IMR-90 (cell line): ENCODE data around the gene LZTS3. TPM values are rescaled to one million over a fixed set of nuclear protein-coding genes. Genes with fewer than 3 reads are reported as not detected.

Experiments used
- ATAC-seq: fragments of 200-7000 bp; cut with Tn5 transposase; 2 replicates; pipeline ENCODE4 v1.9.1; 2020; ENCODE audit warnings: low read depth, mild to moderate bottlenecking, moderate library complexity
- BruUV-seq: library from RNA; stranded (reverse); fragments of 400-500 nt; replicated peaks from 2 replicates; lab custom pipeline; 2021; lab: Mats Ljungman, UMichigan
- CTCF ChIA-PET: fragments of 300-600 bp; formaldehyde crosslinking; extraction: SDS; loops from one replicate; lab custom pipeline; 2021; ENCODE audit warnings: antibody characterized with exemption; lab: Yijun Ruan, JAX
- POLR2A ChIA-PET: fragments of 300-600 bp; sonication (Branson Sonifier 250); formaldehyde crosslinking; loops from one replicate; lab custom pipeline; 2022; ENCODE audit warnings: antibody characterized with exemption; ENCODE audit not compliant: unreplicated experiment; lab: Charles Lee
- DNase-seq: peaks from one replicate; pipeline ENCODE4 v3.0.0; 2013
- H2AFZ ChIP-seq: replicated peaks from 2 replicates; pipeline ENCODE3; 2013; ENCODE audit warnings: low read length, mild to moderate bottlenecking; ENCODE audit not compliant: poor library complexity
- H2AK5ac ChIP-seq: 2 replicates; pipeline ENCODE4 v1.6.1; 2013; ENCODE audit warnings: low read depth, low read length, inconsistent platforms
- H2AK9ac ChIP-seq: replicated peaks from 2 replicates; pipeline ENCODE3; 2013; ENCODE audit warnings: mild to moderate bottlenecking, low read depth, low read length, moderate library complexity; ENCODE audit not compliant: poor library complexity
- H2BK120ac ChIP-seq: 2 replicates; pipeline ENCODE4 v1.6.1; 2013; ENCODE audit warnings: low read depth, low read length, inconsistent platforms
- H2BK15ac ChIP-seq: 3 replicates; pipeline ENCODE4 v1.6.1; 2013; ENCODE audit warnings: low read depth, low read length, inconsistent platforms
- H2BK20ac ChIP-seq: 2 replicates; pipeline ENCODE4 v1.6.1; 2013; ENCODE audit warnings: low read depth, mild to moderate bottlenecking, inconsistent platforms, low read length, moderate library complexity
- H2BK5ac ChIP-seq: 2 replicates; pipeline ENCODE4 v1.6.1; 2013; ENCODE audit warnings: mild to moderate bottlenecking, low read depth, low read length, inconsistent platforms; ENCODE audit not compliant: poor library complexity, severe bottlenecking
- H3K14ac ChIP-seq: replicated peaks from 2 replicates; pipeline ENCODE4 v1.6.1; 2013; ENCODE audit warnings: low read depth, low read length, inconsistent platforms
- H3K18ac ChIP-seq: 2 replicates; pipeline ENCODE4 v1.6.1; 2013; ENCODE audit warnings: low read depth, low read length, control low read depth
- H3K23ac ChIP-seq: 2 replicates; pipeline ENCODE4 v1.6.1; 2013; ENCODE audit warnings: low read depth, low read length, inconsistent platforms
- H3K27ac ChIP-seq: 2 replicates; pipeline ENCODE4 v1.5.1; 2013; ENCODE audit warnings: mild to moderate bottlenecking, control low read depth, low read length; ENCODE audit not compliant: insufficient read depth
- H3K27me3 ChIP-seq: 2 replicates; pipeline ENCODE4 v1.6.1; 2013; ENCODE audit warnings: low read length; ENCODE audit not compliant: control insufficient read depth, insufficient read depth
- H3K36me3 ChIP-seq: 2 replicates; pipeline ENCODE4 v1.6.1; 2013; ENCODE audit warnings: low read length, mixed read lengths; ENCODE audit not compliant: control insufficient read depth, insufficient read depth
- H3K4ac ChIP-seq: 2 replicates; pipeline ENCODE4 v1.6.1; 2013; ENCODE audit warnings: low read depth, low read length, inconsistent platforms
- H3K4me1 ChIP-seq: 2 replicates; pipeline ENCODE4 v1.6.1; 2013; ENCODE audit warnings: low read length, mixed read lengths; ENCODE audit not compliant: control insufficient read depth, insufficient read depth
- H3K4me2 ChIP-seq: 2 replicates; pipeline ENCODE4 v1.6.1; 2013; ENCODE audit warnings: low read depth, mild to moderate bottlenecking, control low read depth, low read length, moderate library complexity
- H3K4me3 ChIP-seq: 2 replicates; pipeline ENCODE4 v1.5.1; 2013; ENCODE audit warnings: low read depth, mild to moderate bottlenecking, control low read depth, low read length, moderate library complexity; ENCODE audit not compliant: insufficient read depth
- H3K56ac ChIP-seq: 2 replicates; pipeline ENCODE4 v1.6.1; 2013; ENCODE audit warnings: low read length, inconsistent platforms; ENCODE audit not compliant: insufficient read depth; ENCODE audit errors: extremely low read depth
- H3K79me1 ChIP-seq, 2 experiments: 2 replicates each; pipeline ENCODE4 v1.6.1; 2013; ENCODE audit warnings: low read length in 2 of 2, inconsistent platforms in 1 of 2, low read depth in 1 of 2
- H3K9ac ChIP-seq: 2 replicates; pipeline ENCODE4 v1.6.1; 2013; ENCODE audit warnings: low read depth, low read length, control low read depth
- H3K9me1 ChIP-seq: 2 replicates; pipeline ENCODE4 v1.6.1; 2013; ENCODE audit warnings: low read length, inconsistent platforms; ENCODE audit not compliant: insufficient read depth
- H3K9me3 ChIP-seq: 2 replicates; pipeline ENCODE4 v1.6.1; 2013; ENCODE audit warnings: low read length; ENCODE audit not compliant: control insufficient read depth, insufficient read depth
- H4K20me1 ChIP-seq: 2 replicates; pipeline ENCODE4 v1.6.1; 2013; ENCODE audit warnings: low read length, inconsistent platforms; ENCODE audit not compliant: insufficient read depth
- H4K5ac ChIP-seq: 2 replicates; pipeline ENCODE4 v1.6.1; 2013; ENCODE audit warnings: mild to moderate bottlenecking, low read depth, low read length, control low read depth
- H4K8ac ChIP-seq, 2 experiments: 2 replicates each; pipeline ENCODE4 v1.6.1; 2013; ENCODE audit warnings: low read depth in 2 of 2, low read length in 2 of 2, control low read depth in 1 of 2, inconsistent platforms in 1 of 2
- H4K91ac ChIP-seq: 2 replicates; pipeline ENCODE4 v1.6.1; 2013; ENCODE audit warnings: low read depth, low read length, inconsistent platforms; ENCODE audit not compliant: insufficient read depth
- BHLHE40 ChIP-seq: fragments of 150-350 bp; IDR thresholded peaks from 2 replicates; pipeline ENCODE4 v1.6.1; 2016; ENCODE audit warnings: mild to moderate bottlenecking, low read depth, low read length
- FOS ChIP-seq: fragments of 150-350 bp; IDR thresholded peaks from 2 replicates; pipeline ENCODE4 v1.6.1; 2016; ENCODE audit warnings: low read depth, low read length
- MAFK ChIP-seq: IDR thresholded peaks from 2 replicates; pipeline ENCODE4 v1.6.1; 2012; ENCODE audit warnings: low read depth, low read length, improper control_type of control experiment
- MAZ ChIP-seq: IDR thresholded peaks from 2 replicates; pipeline ENCODE4 v1.6.1; 2012; ENCODE audit warnings: low read depth, mild to moderate bottlenecking, low read length, improper control_type of control experiment, moderate library complexity, borderline replicate concordance
- MXI1 ChIP-seq: IDR thresholded peaks from 2 replicates; pipeline ENCODE4 v1.6.1; 2012; ENCODE audit warnings: low read depth, mild to moderate bottlenecking, low read length, moderate library complexity, borderline replicate concordance
- NFE2L2 ChIP-seq: fragments of 150-350 bp; IDR thresholded peaks from 2 replicates; pipeline ENCODE4 v1.6.1; 2016; ENCODE audit warnings: low read depth, mild to moderate bottlenecking, low read length
- POLR2A ChIP-seq: IDR thresholded peaks from 2 replicates; pipeline ENCODE4 v1.6.1; 2012; ENCODE audit warnings: mild to moderate bottlenecking, low read depth, low read length
- RAD21 ChIP-seq: IDR thresholded peaks from 2 replicates; pipeline ENCODE4 v1.6.1; 2012; ENCODE audit warnings: low read length, improper control_type of control experiment
- RCOR1 ChIP-seq: IDR thresholded peaks from 2 replicates; pipeline ENCODE4 v1.6.1; 2012; ENCODE audit warnings: mild to moderate bottlenecking, low read length, improper control_type of control experiment; ENCODE audit not compliant: insufficient replicate concordance
- RFX5 ChIP-seq: IDR thresholded peaks from 2 replicates; pipeline ENCODE4 v1.8.0; 2012; ENCODE audit warnings: low read depth, mild to moderate bottlenecking, low read length, moderate library complexity
- WGBS, 2 experiments: methylation state at CpG; one replicate each; pipeline versions ENCODE4 v1.1.5 to v1.1.7; 2013; ENCODE audit warnings: missing lambda C conversion rate in 2 of 2; ENCODE audit not compliant: insufficient read length in 1 of 2; ENCODE audit errors: extremely low coverage in 2 of 2; 5-methylcytosine and 5-hydroxymethylcytosine counted together
- dilution Hi-C: fragments of 300-500 bp; cut with HindIII; formaldehyde crosslinking; loops from one replicate; pipeline ENCODE4 v1.14.3; 2018; ENCODE audit warnings: low sequenced_read_pairs; ENCODE audit not compliant: unreplicated experiment
- in situ Hi-C: fragments of 300-500 bp; cut with MboI; formaldehyde crosslinking; loops from 3 replicates; pipeline ENCODE4 v1.14.3; 2019; ENCODE audit warnings: low sequenced_read_pairs, inconsistent platforms, mixed read lengths
- intact Hi-C: fragments of 100-400 bp; cut with micrococcal nuclease; formaldehyde crosslinking; loops from 2 replicates; pipeline ENCODE4 v1.10.0; 2022
- polyA plus RNA-seq, 3 experiments: library from polyadenylated mRNA; depleted of rRNA; stranded (reverse); fragments of >200 nt; gene quantifications; 2 replicates each; pipeline ENCODE4 v1.2.3, GENCODE V29; 2012; ENCODE audit warnings: low replicate concordance in 1 of 3
- total RNA-seq: library from RNA; depleted of rRNA; stranded (reverse); fragments of >200 nt; gene quantifications from 2 replicates; pipeline ENCODE4 v1.2.3, GENCODE V29; 2012
- TF ChIP-seq, protein P1 (sequence below): fragments of 150-350 bp; IDR thresholded peaks from 2 replicates; pipeline ENCODE4 v1.6.1; 2016; ENCODE audit warnings: low read depth, mild to moderate bottlenecking, low read length, moderate library complexity, borderline replicate concordance

The LZTS3 gene
- total and polyA plus RNA-seq, 2 of the 4 experiments (the other 2 are of a cell fraction) = 1.4 to 3.2 TPM

DNA sequence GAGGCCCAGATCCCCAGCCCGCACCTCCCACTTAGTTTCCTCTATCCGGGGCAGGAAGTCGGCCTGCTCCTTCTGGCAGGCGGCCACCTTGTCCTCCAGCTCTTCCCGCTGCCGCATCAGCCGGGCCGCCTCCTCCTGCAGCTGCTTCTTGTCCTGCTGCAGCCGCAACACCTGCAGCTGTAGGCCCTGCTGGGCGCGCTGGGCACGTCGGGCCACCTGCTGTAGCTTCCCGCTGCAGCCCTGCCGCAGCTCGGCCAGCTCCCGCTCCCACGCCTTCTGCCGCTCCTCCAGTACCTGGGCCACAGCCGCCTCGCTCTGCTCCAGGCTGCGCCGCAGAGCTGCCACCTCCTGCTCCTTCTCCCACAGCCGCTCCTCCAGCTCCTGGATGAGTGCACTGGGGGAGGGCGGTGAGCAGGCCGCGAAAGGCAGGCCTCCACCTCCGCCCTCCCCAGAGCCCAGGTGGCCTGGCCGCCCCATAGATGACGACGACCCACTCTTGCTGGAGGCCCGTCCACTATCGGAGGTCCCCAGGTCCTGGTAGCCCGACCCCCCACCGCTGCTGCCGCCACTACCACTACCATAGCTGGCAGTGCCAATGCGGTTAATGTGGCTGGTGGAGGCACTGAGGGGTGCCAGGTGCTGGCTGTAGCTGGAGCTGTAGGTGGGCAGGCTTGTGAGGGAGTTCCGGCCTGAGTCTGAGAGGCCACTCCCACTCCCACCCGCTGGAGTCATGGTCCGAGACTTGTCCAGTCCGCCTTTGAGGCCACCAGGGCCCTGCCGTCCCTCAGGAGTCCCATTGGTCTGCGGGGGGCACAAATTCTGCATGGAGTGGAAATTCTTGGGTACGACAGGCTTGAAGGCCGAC lies 7.6 kb downstream of the LZTS3 start:
- ATAC-seq (peak; percentile 54; the same call in 1 of the 2 replicates), DNase-seq (peak; percentile 63)
- TF ChIP-seq MAFK = no peak
- TF ChIP-seq RFX5 = no peak
- TF ChIP-seq MAZ = no peak
- no peak for TF ChIP-seq FOS
- TF ChIP-seq MXI1 = no peak
- no peak for TF ChIP-seq RCOR1
- TF ChIP-seq BHLHE40 = no peak
- TF ChIP-seq, protein P1, sequence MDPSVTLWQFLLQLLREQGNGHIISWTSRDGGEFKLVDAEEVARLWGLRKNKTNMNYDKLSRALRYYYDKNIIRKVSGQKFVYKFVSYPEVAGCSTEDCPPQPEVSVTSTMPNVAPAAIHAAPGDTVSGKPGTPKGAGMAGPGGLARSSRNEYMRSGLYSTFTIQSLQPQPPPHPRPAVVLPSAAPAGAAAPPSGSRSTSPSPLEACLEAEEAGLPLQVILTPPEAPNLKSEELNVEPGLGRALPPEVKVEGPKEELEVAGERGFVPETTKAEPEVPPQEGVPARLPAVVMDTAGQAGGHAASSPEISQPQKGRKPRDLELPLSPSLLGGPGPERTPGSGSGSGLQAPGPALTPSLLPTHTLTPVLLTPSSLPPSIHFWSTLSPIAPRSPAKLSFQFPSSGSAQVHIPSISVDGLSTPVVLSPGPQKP = no peak
- no peak for TF ChIP-seq RAD21
- no peak for TF ChIP-seq POLR2A
- no peak for TF ChIP-seq NFE2L2
- in situ Hi-C loops = no loop called here
- Histone ChIP-seq H3K56ac (no peak overlapping the region), H2AK5ac (no peak overlapping the region), H2BK15ac (no peak overlapping the region), H2BK120ac (no peak overlapping the region), H3K4me3 (no peak overlapping the region), H3K36me3 (no peaks in the 10 kb centered on the region), H3K27me3 (peaks cover 15% of the 10 kb centered on the region), H4K8ac (peak overlapping the region in 1 of 2 experiments; percentile 42; a peak in 1 of 4 replicates), H3K4me2 (no peak overlapping the region), H3K9ac (no peak overlapping the region), H3K27ac (no peak overlapping the region), H3K4me1 (peaks cover 5% of the 10 kb centered on the region; the same call in 1 of the 2 replicates), H4K20me1 (no peaks in the 10 kb centered on the region), H2AFZ (peak overlapping the region; percentile 83), H3K4ac (no peak overlapping the region), H3K23ac (no peak overlapping the region), H3K18ac (no peak overlapping the region), H3K9me1 (no peaks in the 10 kb centered on the region), H2AK9ac (no peak overlapping the region), H4K91ac (no peak overlapping the region), H3K9me3 (no peaks in the 10 kb centered on the region), H2BK5ac (no peak overlapping the region), H2BK20ac (no peak overlapping the region), H3K79me1 (no peaks in the 10 kb centered on the region), H4K5ac (no peak overlapping the region), H3K14ac (no peak overlapping the region)
- intact Hi-C loops = no loop called here
- BruUV-seq = no TSS peak
- dilution Hi-C loops = no loop called here
- POLR2A ChIA-PET = no interaction called here
- CTCF ChIA-PET = no interaction called here
- 31% methylated on average over 18 of the region's 45 CpGs; no CpG with 5 or more reads in 1 of the 2 experiments for WGBS, 2 experiments
